Activated T-cell treated with anti-CD3 and anti-CD28 coated beads, Interleukin-2, amount 50 U/mL, for 48 hours (primary cell): Measurements from ENCODE around the gene JAK1.
"Not testable (repeated sequence)": the region's sequence is repeated elsewhere in the genome, so short reads cannot be mapped to it uniquely, and the experiment has no call there.

Experiments used
- DNase-seq, 2 experiments: peaks; one replicate each; pipeline ENCODE4 v3.0.0-alpha.2; 2020

Gene JAK1

GRCh38 chr1:64829411-64830029 is 136.8 kb downstream of the JAK1 start:
- no peak for DNase-seq

GRCh38 chr1:64828829-64829228 is 137.5 kb downstream of the JAK1 start:
- DNase-seq: no peak

- DNase-seq: no peak
Observed at GRCh38 chr1:64826991-64827390, 139.4 kb downstream of the JAK1 start.

- peak; percentile 57 to 61 for DNase-seq
Observed at GRCh38 chr1:64823691-64824476, 142.5 kb downstream of the JAK1 start.

- no peak for DNase-seq
Observed at GRCh38 chr1:64822621-64823020, 143.7 kb downstream of the JAK1 start.

- DNase-seq: not testable (repeated sequence)
Observed at GRCh38 chr1:64820572-64820971, 145.8 kb downstream of the JAK1 start.

GRCh38 chr1:64817364-64817763 is 149.0 kb downstream of the JAK1 start:
- DNase-seq: not testable (repeated sequence)

GRCh38 chr1:64814427-64814826 is 151.9 kb downstream of the JAK1 start:
- DNase-seq: no peak

- no peak for DNase-seq
Observed at GRCh38 chr1:64811131-64811530, 155.2 kb downstream of the JAK1 start.

- no peak for DNase-seq
Observed at GRCh38 chr1:64810001-64810400, 156.3 kb downstream of the JAK1 start.

GRCh38 chr1:64809309-64809708 is 157.0 kb downstream of the JAK1 start:
- no peak for DNase-seq

GRCh38 chr1:64801851-64802523 is 164.4 kb downstream of the JAK1 start:
- DNase-seq: no peak

- no peak for DNase-seq
Observed at GRCh38 chr1:64798872-64799271, 167.5 kb downstream of the JAK1 start.

GRCh38 chr1:64790832-64791487 is 175.4 kb downstream of the JAK1 start:
- no peak for DNase-seq
